Thymus (tissue), 11 donors: ENCODE results near the gene TGM5. TPM values are rescaled to one million over a fixed set of nuclear protein-coding genes. Genes with fewer than 3 reads are reported as not detected.
"Not testable (repeated sequence)": the region's sequence is repeated elsewhere in the genome, so short reads cannot be mapped to it uniquely, and the experiment has no call there.

Experiments
- DNase-seq, 9 donors: peaks; one replicate each; pipeline ENCODE4 v3.0.0-alpha.2; 2013; ENCODE audit warnings: low spot score in 9 of 9, low read depth in 6 of 9, missing footprints in 1 of 9
- H3K27ac ChIP-seq, 2 donors: one replicate each; pipeline ENCODE4 v1.5.1; 2013; ENCODE audit warnings: control low read depth in 1 of 2, low read depth in 1 of 2, low read length in 1 of 2, mild to moderate bottlenecking in 1 of 2, moderate library complexity in 1 of 2
- H3K27me3 ChIP-seq, 2 donors: one replicate each; pipeline ENCODE4 v1.5.1; 2013; ENCODE audit warnings: low read length in 1 of 2; ENCODE audit not compliant: control insufficient read depth in 2 of 2, insufficient read depth in 1 of 2
- H3K36me3 ChIP-seq, 2 donors: one replicate each; pipeline ENCODE4 v1.5.1; 2013; ENCODE audit warnings: low read length in 1 of 2, mild to moderate bottlenecking in 1 of 2, moderate library complexity in 1 of 2; ENCODE audit not compliant: control insufficient read depth in 2 of 2, insufficient read depth in 2 of 2
- H3K4me1 ChIP-seq, 2 donors: one replicate each; pipeline ENCODE4 v1.5.1; 2013; ENCODE audit warnings: low read length in 2 of 2; ENCODE audit not compliant: control insufficient read depth in 2 of 2, insufficient read depth in 2 of 2
- H3K4me3 ChIP-seq, 2 donors: one replicate each; pipeline ENCODE4 v1.5.1; 2013; ENCODE audit warnings: low read length in 2 of 2, control low read depth in 1 of 2, mild to moderate bottlenecking in 1 of 2
- H3K9me3 ChIP-seq, 2 donors: one replicate each; pipeline ENCODE4 v1.5.1; 2013; ENCODE audit warnings: low read length in 1 of 2, mild to moderate bottlenecking in 1 of 2; ENCODE audit not compliant: control insufficient read depth in 2 of 2, insufficient read depth in 1 of 2
- WGBS: extraction: QIAGEN DNeasy Blood & Tissue Kit; methylation state at CpG from one replicate; pipeline ENCODE4 v1.1.7; 2013; 5-methylcytosine and 5-hydroxymethylcytosine counted together
- polyA plus RNA-seq: library from polyadenylated mRNA; stranded (reverse); fragments of 200-250 nt; gene quantifications from one replicate; pipeline ENCODE4 v1.2.3, GENCODE V29; 2013
- total RNA-seq: library from RNA; stranded (reverse); fragments of 120-200 nt; gene quantifications from one replicate; pipeline ENCODE4 v1.2.4, GENCODE V29; 2013
- donor health status: healthy.

Gene TGM5
- total and polyA plus RNA-seq, 2 donors, result 0.19 to 1.2 TPM

DNA sequence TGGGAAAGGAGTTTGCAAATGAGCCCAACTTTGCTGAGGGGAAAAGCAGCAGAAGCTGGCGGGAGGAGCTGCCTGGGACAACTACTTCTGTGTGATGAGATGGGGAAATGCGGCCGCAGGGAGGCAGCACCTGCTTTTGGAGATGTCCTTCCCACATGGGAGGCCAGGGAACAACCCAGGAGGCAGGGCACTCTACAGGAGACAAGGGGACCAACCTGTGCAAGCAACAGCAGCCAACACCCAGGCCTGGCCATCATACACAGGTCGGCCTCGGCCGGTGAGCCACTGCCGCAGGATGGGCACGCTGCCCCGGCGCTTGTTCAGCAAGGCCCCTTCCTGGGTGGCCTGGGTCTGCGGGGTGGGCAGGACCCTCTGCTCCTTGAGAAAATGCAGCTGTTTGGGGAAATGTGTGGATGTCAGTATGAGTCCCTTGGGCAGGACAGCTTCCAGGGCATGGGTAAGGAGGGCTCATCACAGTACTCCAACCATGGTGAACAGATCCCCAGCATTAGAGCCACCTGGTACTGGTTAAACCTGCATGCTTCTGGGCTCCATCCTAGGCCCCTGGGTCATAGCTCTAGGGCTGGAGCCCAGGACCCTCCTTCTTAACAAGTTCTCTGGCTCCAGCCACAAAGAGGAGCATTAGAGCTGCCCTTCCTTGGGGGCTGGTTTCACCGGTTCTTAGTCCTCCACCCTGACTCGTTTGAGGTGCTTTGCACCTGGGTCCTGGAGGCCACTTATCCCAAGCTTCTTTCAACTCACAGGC lies 57.5 kb downstream of the TGM5 start:
- no peaks in the 10 kb centered on the region for H3K9me3 ChIP-seq
- peaks cover 0 to 37% of the 10 kb centered on the region in 2 donors for H3K27me3 ChIP-seq
- no peaks in the 10 kb centered on the region for H3K36me3 ChIP-seq
- no peaks in the 10 kb centered on the region for H3K4me1 ChIP-seq
- H3K27ac ChIP-seq, result no peak overlapping the region
- DNase-seq, result no peak
- H3K4me3 ChIP-seq, result no peak overlapping the region
- WGBS, result 80% methylated on average over 13 of the region's 13 CpGs

DNA sequence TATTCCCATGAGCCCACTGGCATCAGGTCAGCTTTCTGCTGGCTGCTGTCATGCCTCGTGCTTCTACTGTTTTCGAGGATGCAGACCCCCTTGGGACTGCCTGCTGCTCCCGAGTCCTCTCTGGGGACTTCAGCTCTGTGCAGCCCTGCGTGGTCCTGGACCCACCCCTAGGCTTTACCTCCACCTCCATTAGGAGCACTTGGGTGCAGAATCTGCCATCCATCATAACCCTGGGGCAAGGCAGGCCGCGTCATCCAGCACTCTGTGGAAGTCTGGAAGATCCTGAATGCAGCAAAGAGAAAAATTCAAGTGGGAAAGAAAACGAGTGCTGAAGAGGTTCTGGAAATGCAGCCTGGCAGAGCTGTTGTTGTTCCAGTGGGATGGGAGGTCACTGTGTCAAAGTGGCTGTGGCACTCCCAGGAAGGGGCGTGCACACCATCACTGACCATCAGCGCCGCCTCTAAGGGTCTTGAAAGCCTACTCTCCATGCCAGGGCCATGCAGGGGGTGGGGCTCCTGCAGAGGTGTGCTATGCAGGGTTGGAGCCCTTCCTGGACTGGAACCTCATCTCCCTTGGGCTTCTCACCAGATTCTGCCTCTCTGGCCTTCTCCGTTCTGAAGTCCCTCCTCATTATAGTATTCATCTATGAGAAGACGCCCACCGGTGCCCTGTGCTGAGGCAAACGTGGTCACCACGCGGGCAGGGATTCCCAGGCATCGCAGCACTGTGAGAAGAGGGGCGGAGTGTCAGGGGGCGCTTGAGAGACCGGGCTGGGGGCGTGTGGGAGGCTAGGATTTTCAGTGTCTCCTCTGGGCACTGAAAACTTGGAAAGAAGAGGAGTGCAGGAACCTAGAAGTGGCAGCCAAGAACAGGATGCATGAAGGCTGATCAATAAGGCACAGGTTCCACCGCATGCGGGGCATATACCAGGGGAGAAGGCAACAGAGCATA lies 58.4 kb downstream of the TGM5 start:
- Histone ChIP-seq H3K4me1 (no peaks in the 10 kb centered on the region), H3K9me3 (no peaks in the 10 kb centered on the region), H3K27ac (no peak overlapping the region), H3K36me3 (no peaks in the 10 kb centered on the region), H3K27me3 (peaks cover 0 to 37% of the 10 kb centered on the region in 2 donors), H3K4me3 (no peak overlapping the region)
- DNase-seq, result no peak
- 80% methylated on average over 23 of the region's 23 CpGs for WGBS

DNA sequence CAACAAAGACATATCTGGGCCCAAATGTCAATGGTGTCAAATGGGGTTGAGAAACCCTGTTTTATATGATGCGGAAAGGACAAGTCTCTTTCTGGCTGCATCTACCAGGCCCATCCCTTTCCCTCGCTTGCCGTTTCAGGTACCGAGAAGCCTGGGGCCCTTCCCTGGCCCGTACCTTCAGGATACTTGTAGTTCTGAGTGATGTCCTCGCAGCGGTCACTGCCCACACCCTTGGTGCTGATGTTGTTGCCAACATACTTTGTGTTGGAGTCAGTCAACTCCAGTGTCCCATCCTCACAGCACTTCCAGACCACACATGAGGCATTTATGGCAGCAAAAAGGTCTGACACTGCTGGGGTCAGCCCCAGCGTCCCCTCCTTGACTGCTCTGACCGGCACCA lies 59.7 kb downstream of the TGM5 start:
- Histone ChIP-seq H3K36me3 (no peaks in the 10 kb centered on the region), H3K4me1 (no peaks in the 10 kb centered on the region), H3K27me3 (peaks cover 0 to 37% of the 10 kb centered on the region in 2 donors), H3K9me3 (no peaks in the 10 kb centered on the region), H3K4me3 (no peak overlapping the region), H3K27ac (no peak overlapping the region)
- whole genome bisulfite sequencing, result 95% methylated on average over 9 of the region's 9 CpGs
- no peak for DNase-seq

DNA sequence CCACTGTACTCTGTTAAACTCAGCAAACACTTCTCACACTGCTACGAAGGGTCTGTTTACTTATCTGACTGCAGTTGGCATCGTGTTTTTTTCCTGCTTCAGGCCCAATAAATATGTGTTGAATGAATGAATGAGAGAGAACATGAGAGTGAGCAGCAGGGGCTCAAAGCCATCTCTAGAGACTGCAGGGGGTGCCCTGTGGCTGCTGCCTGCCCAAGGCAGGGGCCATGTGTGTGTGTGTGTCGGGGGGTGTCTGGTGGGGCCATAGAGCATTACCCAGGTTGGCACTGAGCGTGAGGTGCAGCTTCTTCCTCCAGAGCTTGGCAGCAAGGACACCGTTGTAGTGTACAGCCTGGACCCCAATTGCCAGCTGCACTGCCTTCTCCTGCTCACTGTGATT lies 60.7 kb downstream of the TGM5 start:
- Histone ChIP-seq H3K9me3 (no peaks in the 10 kb centered on the region), H3K4me3 (no peak overlapping the region), H3K36me3 (no peaks in the 10 kb centered on the region), H3K27ac (no peak overlapping the region), H3K4me1 (no peaks in the 10 kb centered on the region), H3K27me3 (peaks cover 0 to 37% of the 10 kb centered on the region in 2 donors)
- no peak for DNase-seq
- 94% methylated on average over 5 of the region's 5 CpGs for WGBS

DNA sequence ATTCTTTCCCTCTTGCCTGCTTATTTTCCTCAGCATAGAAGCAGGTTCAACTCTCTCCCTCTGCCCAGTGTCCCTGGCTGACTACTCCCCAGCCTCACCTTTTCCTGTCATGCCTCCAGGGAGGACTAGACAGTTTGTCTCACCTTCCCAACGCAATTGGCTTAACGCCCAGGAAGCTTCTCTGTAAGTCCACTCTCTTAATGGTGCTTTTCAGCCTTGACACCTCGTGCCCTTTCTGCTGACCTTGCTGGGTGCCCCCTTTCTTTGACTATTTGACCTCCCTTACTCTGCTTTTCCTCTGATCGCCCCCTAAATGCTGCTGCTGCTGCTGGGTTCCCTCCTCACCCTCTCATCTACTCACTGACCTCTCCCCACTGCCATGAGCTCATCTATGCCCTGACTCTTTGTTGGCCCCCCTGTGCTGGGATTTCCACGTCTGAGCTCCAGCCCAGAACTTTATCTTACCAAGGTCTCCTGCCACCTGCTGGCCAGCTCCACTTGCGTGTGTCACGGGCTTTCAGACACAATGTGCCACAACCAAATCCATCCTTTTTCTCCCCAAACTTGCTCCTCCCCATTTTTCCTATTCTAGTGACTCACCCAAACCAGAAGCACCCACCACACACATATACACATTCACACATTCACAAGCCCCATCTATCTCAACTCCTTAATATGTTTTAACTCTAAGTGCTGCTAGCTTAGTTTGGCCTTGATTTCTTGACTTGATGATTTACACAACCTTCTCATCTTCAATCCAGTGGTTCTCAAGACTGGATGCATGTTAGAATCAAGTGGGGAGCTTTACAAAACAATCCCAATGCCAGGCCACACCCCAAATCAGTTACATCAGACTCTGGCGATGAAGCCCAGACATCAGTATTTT lies 62.5 kb downstream of the TGM5 start:
- no peaks in the 10 kb centered on the region for H3K4me1 ChIP-seq
- no peak overlapping the region for H3K4me3 ChIP-seq
- peak in 2 of 9 donors; percentile 41 to 51 for DNase-seq
- H3K27me3 ChIP-seq, result peaks cover 0 to 27% of the 10 kb centered on the region in 2 donors
- no peaks in the 10 kb centered on the region for H3K36me3 ChIP-seq
- no peak overlapping the region for H3K27ac ChIP-seq
- no peaks in the 10 kb centered on the region for H3K9me3 ChIP-seq
- WGBS, result 55% methylated on average over 8 of the region's 8 CpGs

DNA sequence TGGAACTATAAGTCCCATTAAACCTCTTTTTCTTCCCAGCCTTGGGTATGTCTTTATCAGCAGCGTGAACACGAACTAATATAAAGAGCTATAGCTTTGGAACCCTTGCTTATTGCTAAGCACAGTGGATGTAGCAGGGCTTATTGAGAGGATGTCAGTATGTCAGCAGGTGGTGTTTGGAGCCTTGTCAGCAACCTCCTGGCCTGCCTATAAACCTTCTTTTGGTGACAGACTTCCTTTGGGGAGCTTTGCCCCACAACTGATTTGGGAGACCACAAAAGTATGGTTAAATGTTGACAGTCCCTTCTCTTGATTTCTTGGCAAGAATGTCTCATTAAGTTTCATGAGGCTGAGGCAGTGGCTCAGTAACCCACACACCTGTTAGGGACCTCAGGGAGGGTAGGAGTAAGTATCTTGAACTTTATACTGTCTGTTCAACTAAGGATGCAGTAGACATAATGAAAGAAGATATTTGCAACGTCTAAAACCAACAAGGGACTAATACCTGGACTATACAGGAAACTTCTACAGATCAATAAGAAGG lies 66.7 kb downstream of the TGM5 start:
- DNase-seq, result no peak
- H3K27me3 ChIP-seq, result no peaks in the 10 kb centered on the region
- WGBS, result 91% methylated on average over 3 of the region's 3 CpGs
- H3K27ac ChIP-seq, result no peak overlapping the region
- H3K4me3 ChIP-seq, result no peak overlapping the region
- no peaks in the 10 kb centered on the region for H3K9me3 ChIP-seq
- H3K4me1 ChIP-seq, result no peaks in the 10 kb centered on the region
- peaks cover 6 to 14% of the 10 kb centered on the region in 2 donors for H3K36me3 ChIP-seq

DNA sequence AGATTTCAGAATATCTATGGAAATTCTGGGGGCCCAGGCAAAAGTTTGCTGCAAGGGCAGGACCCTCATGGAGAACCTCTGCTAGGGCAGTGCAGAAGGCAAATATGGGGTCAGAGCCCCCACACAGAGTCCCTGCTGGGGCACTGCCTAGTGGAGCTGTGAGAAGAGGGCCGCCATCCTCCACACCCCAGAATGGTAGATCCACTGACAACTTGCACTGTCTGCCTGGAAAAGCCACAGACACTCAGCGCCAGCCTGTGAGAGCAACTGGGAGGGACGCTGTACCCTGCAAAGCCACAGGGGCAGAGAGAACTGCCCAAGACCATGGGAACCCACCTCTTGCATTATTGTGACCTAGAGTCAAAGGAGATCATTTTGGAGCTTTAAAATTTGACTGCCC lies 67.7 kb downstream of the TGM5 start:
- Histone ChIP-seq H3K4me1 (no peaks in the 10 kb centered on the region), H3K27me3 (no peaks in the 10 kb centered on the region), H3K27ac (no peak overlapping the region), H3K9me3 (no peaks in the 10 kb centered on the region), H3K4me3 (no peak overlapping the region), H3K36me3 (peaks cover 14 to 20% of the 10 kb centered on the region in 2 donors)
- 99% methylated on average over 3 of the region's 3 CpGs for WGBS
- DNase-seq, result no peak

DNA sequence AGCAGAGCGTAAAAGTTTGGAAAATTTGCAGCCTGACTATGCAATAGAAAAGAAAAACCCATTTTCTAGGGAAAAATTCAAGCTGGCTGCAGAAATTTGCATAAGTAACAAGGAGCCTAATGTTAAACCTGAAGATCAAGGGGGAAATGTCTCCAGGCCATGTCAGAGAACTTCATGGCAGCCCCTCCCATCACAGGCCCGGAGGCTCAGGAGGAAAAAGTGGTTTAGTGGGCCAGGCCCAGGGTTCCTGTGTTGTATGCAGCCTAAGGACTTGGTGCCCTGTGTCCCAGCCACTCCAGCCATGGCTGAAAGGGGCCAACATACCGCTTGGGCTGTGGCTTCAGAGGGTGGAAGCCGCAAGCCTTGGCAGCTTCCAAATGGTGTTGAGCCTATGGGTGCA lies 68.2 kb downstream of the TGM5 start:
- H3K4me3 ChIP-seq, H3K27ac ChIP-seq, H3K4me1 ChIP-seq, H3K9me3 ChIP-seq, H3K27me3 ChIP-seq, DNase-seq: not testable (repeated sequence)
- WGBS, result over 99% methylated on average over 4 of the region's 4 CpGs
- H3K36me3 ChIP-seq, result peaks cover 14 to 20% of the 10 kb centered on the region in 2 donors
